GM19240 (cell line): ENCODE measurements around the gene LRFN2.

Experiments
- DNase-seq: peaks from one replicate; pipeline ENCODE4 v3.0.0; 2011; ENCODE audit warnings: low spot score; ENCODE audit not compliant: insufficient read length

LRFN2 gene

DNA sequence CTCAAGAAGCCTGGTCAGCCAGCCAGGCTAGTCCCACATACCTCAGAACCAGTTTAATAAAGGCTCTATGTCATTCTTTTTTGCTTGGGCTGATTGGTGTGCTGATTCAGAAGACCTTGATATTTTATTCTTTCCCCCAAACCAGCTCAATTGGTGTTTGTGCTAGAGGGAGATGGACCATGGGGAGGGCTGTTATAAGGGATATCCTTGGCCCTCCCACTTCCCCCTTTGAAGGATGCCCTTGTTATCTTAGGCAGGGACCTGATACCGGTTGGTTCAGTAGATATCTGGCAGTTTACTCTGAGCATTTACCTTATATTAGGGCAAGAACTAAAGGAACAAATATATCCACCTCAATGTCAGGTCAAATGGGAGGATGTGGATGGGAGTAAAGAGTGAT is 207.4 kb downstream of the LRFN2 start:
- DNase-seq = no peak

- DNase-seq = no peak
Observed at GRCh38 chr6:40378725-40379074, 208.5 kb downstream of the LRFN2 start.

DNA sequence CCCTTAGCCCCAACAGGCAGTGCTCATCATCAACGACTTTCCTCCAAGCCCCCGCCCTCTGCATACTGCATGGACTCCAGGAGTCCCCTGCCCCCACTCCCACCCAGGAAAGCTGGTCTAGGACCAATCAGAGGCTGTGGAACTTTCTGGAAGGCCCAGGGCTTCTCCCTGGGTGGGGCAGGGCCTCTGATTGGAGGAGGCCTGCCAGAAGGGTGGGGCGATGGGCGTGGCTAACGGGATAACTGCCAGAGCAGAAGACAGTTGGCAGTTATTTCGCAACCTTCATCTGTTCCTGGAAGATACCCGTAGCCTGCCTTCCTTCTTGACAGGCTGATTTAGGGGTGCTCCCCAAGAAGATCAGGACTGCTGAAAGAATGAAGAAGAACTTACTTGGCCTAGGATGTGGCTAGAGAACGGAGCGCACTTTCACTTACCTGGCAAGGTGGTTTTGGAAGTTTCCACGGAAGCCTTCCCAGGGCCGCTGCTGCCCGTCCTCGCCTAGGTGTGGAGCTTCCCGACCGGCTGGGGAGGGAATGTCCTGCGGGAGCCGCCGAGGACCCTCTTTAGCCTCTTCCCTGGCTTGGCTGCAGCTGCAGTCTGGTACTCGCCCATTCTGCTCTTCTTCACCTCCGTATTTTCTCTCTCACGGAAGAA is 209.0 kb downstream of the LRFN2 start:
- DNase-seq = no peak

- DNase-seq = no peak
Observed at GRCh38 chr6:40377173-40377806, 209.9 kb downstream of the LRFN2 start.

- DNase-seq = no peak
Observed at GRCh38 chr6:40376113-40376650, 211.0 kb downstream of the LRFN2 start.

DNA sequence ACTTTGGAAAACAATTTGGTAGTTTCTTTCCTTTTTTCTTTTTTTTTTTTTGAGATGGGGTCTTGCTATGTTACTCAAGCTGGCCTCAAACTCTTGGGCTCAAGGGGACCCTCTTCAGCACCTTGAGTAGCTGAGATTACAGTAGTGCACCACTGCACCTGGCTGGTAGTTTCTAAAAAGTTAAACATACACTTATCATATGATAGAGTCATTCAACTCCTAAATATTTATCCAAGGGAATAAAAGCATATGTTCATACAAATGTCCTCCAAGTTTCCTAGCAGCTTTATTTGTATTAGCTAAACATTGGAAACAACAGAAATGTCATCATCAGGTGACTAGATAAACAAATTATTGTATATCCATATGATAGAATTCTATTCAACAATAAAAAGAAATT is 213.9 kb downstream of the LRFN2 start:
- no peak for DNase-seq

DNA sequence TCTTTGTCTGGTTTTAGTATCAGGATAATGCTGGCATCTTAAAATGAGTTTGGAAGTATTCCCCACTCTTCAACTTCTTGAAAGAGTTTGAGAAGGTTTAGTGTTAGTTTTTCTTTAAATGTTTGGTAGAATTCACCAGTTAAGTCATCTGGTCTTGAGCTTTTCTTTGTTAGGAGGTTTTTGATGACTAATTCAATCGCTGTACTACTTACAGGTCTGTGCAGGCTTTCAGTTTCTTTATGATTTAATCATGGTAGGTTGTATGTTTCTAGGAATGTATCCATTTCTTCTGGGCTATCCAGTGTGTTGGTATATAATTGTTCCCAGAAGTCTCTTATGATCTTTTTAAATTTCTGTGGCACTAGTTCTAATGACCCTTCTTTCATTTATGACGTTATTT is 215.5 kb downstream of the LRFN2 start:
- no peak for DNase-seq

GRCh38 chr6:40371095-40371494 is 216.1 kb downstream of the LRFN2 start:
- DNase-seq = no peak

DNA sequence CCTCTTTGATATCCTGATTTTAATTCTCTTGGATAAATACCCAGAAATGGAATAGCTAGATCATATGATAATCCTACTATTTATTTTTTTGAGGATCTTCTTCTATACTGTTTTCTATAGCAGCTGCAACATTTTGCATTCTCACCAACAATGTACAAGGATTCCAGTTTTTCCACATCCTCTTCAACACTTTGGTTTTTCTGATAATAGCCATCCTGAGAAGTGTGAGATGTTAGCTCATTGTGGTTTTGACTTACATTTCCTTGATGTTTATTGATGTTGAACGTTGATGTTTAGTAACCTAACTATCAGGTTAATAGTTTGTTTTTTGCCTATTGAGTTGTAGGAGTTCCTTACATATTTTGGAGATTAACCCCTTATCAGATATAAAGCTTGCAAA is 217.3 kb downstream of the LRFN2 start:
- no peak for DNase-seq

DNA sequence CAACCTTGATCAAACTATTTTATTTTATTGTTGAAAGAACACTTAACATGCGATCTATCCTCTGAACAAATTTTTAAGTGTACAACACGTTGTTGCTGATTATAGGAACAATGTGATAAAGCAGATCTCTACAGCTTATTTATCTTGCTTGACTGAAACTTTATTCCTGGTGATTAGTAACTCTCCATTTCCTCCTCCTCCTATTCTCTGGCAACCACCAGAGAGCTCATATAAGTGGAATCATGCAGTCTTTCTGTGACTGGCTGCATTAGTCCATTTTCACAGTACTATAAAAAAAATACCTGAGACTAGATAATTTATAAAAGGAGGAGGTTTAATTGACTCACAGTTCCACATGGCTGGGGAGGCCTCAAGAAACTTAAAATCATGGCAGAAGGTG is 218.1 kb downstream of the LRFN2 start:
- no peak for DNase-seq

- DNase-seq = no peak
Observed at GRCh38 chr6:40362859-40363258, 224.3 kb downstream of the LRFN2 start.

DNA sequence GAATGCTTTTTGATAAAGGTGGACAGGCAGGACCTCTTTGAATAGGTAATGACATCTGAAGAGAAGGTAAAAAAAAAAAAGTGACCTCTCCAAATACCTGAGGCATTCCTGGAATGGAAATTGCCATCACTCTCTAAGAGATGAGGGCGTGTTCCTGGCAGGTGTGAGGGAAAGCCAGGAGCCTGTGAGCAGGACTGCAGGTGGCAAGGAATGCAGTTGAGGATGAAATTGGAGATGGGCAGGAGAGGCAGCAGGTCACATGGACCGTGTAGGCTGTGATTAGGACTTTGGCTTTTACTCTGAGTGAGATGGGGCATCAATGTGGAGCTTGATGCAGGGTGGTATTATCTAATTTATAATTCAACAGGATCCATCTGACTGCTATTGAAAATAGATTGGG is 227.4 kb downstream of the LRFN2 start:
- no peak for DNase-seq

DNA sequence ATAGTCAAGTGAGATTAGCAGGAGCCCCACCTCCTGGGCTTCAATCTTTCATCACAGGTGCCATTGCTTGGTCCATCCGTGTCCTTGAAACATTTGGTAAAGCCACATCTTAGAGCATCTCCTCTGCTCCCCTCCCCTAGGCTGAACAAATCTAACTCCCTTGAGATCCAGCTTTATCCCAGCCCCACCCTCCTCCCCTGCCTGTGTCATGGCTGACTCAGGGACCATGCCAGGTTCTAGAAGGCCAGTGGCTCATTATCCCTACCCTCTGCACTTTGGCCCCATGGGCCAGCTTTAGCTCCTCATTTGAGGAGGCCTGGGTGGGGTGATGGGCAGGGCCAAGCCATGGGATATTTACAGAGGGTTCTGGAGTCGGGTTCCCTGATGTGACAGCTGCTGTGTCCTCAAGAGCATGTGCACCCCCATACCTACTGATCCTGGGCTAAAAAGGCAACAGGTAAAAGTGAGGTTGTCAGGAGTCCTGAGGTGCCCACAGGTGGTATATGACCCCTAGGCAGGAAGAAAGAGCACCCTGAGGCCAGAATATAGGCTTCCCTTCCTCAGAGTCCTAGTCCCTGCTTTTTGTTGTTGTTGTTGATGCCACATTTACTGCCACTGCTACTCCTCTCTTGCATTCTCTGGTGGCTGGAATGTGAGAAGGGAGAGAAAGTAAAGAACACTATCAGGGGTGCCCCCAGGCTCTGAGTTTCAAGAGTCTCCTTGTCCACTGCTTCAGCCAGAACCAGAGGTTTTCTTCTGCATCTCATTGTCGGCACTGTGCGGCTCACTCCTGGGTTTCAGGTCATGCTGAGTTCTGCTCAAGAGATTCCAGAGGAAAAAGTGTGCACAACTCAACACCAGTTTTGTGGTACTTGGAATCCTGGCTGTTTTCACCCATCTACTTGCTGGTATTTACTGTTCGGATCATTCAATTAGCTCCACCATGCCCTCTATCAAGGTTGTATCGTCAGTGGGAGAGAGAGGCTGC is 228.4 kb downstream of the LRFN2 start:
- DNase-seq = no peak

- no peak for DNase-seq
Observed at GRCh38 chr6:40356242-40356910, 230.8 kb downstream of the LRFN2 start.

DNA sequence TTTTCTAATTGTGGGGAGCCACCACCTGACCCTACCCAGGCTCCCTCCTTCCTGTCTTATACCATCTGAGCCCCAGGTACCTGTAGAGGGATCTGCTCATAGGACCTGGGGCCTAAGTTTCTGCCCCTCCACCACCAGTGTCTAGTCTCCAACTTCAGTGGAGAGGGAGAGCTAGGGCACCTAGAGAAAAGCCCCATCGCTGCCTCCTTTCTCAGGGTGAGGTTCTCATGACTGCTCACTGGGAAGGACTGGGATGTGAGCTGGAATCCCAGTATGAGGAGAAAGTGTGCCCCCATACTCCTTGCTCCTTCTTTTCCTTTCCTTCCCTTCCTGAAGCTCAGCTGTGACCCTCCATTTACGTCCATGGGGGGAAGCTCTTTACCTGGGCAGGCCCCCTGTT is 231.6 kb downstream of the LRFN2 start:
- DNase-seq = no peak

DNA sequence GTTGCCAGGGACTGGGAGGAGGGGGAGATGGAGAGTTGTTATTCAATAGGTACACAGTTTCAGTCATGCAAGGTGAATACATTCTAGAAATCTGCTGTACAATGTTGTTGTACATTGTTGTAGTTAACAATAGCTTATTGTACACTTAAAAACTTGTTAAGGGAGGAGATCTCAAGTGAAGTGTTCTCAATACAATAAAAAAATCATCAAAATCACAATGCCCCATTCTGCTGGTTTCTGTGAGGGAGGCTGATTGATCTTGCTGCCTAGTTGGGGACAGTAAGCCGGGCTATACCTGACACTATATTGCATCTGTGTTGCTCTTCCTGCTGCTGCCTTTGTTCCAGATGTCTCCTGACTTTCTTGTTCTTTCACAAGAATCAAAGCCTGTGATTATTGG is 232.1 kb downstream of the LRFN2 start:
- DNase-seq = no peak

- no peak for DNase-seq
Observed at GRCh38 chr6:40353967-40354452, 233.2 kb downstream of the LRFN2 start.

GRCh38 chr6:40353197-40353966 is 233.8 kb downstream of the LRFN2 start:
- no peak for DNase-seq

- DNase-seq = no peak
Observed at GRCh38 chr6:40352527-40353170, 234.5 kb downstream of the LRFN2 start.

GRCh38 chr6:40352006-40352405 is 235.2 kb downstream of the LRFN2 start:
- DNase-seq = no peak
